Measurements from ENCODE around the gene SNRNP70.
"Not testable (repeated sequence)": the region's sequence is repeated elsewhere in the genome, so short reads cannot be mapped to it uniquely, and the experiment has no call there.

The SNRNP70 gene

GRCh38 chr19:49085020-49085867 lies at the start of gene SNRNP70:
TSS of gene SNRNP70 (plus strand) at chr19:49085451. CDS start at chr19:49086415, 964 bp downstream.
- TF ChIP-seq, protein P1, sequence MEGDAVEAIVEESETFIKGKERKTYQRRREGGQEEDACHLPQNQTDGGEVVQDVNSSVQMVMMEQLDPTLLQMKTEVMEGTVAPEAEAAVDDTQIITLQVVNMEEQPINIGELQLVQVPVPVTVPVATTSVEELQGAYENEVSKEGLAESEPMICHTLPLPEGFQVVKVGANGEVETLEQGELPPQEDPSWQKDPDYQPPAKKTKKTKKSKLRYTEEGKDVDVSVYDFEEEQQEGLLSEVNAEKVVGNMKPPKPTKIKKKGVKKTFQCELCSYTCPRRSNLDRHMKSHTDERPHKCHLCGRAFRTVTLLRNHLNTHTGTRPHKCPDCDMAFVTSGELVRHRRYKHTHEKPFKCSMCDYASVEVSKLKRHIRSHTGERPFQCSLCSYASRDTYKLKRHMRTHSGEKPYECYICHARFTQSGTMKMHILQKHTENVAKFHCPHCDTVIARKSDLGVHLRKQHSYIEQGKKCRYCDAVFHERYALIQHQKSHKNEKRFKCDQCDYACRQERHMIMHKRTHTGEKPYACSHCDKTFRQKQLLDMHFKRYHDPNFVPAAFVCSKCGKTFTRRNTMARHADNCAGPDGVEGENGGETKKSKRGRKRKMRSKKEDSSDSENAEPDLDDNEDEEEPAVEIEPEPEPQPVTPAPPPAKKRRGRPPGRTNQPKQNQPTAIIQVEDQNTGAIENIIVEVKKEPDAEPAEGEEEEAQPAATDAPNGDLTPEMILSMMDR (IDR thresholded peaks at IDR 0.05; ENCODE audit: insufficient read depth, low read depth, low read length, missing control alignments) = no peak
- peak within 1 kb of the TSS; percentile 86 for H3K4me3 ChIP-seq (ENCODE audit: low read length)
- peak; percentile 100 for DNase-seq (ENCODE audit: low read depth)

DNA sequence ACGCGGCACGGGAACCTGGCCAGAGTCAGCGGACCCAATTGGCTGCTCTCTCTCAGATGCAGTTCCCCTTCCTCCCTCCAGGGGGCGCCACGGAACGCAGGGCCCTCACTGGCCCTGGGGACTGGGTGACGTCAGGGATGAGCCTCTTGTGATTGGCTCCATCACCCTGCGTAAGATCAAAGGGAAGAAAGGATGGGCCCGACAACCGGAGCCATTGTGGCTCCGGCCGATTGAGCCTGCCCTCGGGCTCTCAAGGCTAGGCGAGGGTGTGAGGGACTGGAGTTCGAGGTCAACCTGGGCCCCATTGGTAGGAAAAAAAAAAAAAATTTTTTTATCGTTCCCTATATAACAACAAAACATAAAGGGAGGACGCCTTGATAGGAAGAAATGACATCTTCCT lies 48.4 kb upstream of the SNRNP70 start, which contains the start of gene CGB1:
Gene CGB1, minus strand, starts transcription at position 81 of the 400 bp plus-strand sequence. CDS start 184 bp downstream, outside the sequence.
- not testable (repeated sequence) for DNase-seq (ENCODE audit: low read depth)

GRCh38 chr19:49038111-49038510 lies 47.1 kb upstream of the SNRNP70 start:
- H3K4me3 ChIP-seq (ENCODE audit: low read length); DNase-seq (ENCODE audit: low read depth): not testable (repeated sequence)

More for the DNA sequence above, 48.4 kb upstream of the SNRNP70 start, which contains the start of gene CGB1:
- TF ChIP-seq, protein P1 (IDR thresholded peaks at IDR 0.05; ENCODE audit: insufficient read depth, low read depth, low read length, missing control alignments) = peak; percentile 53
- not testable (repeated sequence) for H3K4me3 ChIP-seq (ENCODE audit: low read length)

DNA sequence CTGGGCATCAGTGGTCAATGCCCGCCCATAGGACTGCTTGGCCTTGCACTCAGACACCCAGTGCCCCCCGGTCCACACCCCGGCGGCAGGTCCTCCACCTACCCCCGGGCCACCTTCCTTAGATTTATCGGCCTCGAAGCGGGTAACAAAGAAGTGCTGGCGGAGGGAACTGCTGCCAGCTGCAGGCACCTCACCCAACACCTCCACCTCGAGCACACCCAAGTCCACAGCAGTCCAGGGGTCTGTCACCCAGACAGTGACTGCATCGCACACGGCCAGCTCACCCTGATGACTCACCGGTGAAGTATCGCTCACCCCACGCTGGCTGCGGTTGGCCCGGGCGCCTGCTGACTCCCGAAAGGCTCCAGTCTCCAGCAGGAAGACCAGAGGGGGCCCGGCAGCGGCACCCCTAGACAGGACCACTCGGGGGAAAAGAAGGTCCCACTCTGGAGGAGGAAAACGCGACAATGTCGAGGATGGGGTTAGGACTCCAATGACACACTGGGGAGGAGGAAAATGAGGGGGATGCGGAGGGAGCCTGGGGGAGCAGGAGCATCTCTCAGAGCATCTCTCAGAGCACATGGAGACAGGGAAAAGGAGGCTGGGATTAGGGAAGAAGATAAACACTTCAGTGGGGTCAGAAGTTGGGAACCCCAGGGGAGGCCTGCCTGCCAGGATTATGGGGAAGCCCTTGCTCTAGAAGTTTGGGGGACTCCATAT lies 46.5 kb upstream of the SNRNP70 start:
- DNase-seq (ENCODE audit: low read depth) = peak; percentile 75
- not testable (repeated sequence) for H3K4me3 ChIP-seq (ENCODE audit: low read length)

DNA sequence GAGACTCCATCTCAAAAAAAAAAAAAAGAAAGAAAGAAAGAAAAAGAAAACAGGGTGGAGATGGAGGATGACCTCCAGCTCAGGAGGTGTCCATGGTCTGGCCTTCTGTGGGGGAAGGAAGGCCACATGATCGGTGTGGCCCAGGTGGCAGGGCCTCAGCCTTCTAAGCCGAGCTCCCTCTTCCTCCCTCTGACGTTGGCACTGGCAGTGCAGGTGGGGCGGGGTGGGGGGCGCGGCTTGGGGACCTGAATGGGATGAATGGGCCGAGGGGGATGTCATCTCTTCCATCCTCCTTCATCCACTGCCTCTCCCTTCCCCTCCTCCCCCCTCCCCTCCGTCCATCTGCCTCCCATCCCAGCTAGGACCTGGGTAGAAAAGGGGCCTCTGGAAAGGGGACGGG lies 45.5 kb upstream of the SNRNP70 start:
- not testable (repeated sequence) for DNase-seq (ENCODE audit: low read depth)

GRCh38 chr19:49042177-49042576 lies 43.1 kb upstream of the SNRNP70 start:
- TF ChIP-seq, protein P1 (IDR thresholded peaks at IDR 0.05; ENCODE audit: insufficient read depth, low read depth, low read length, missing control alignments) = no peak
- peak; percentile 69 for DNase-seq (ENCODE audit: low read depth)

More for the DNA sequence above, 45.5 kb upstream of the SNRNP70 start:
- not testable (repeated sequence) for H3K4me3 ChIP-seq (ENCODE audit: low read length)

GRCh38 chr19:49042666-49043065 lies 42.6 kb upstream of the SNRNP70 start:
- DNase-seq (ENCODE audit: low read depth); H3K4me3 ChIP-seq (ENCODE audit: low read length): not testable (repeated sequence)

More at GRCh38 chr19:49042177-49042576, 43.1 kb upstream of the SNRNP70 start:
- H3K4me3 ChIP-seq (ENCODE audit: low read length) = no peak overlapping the region

DNA sequence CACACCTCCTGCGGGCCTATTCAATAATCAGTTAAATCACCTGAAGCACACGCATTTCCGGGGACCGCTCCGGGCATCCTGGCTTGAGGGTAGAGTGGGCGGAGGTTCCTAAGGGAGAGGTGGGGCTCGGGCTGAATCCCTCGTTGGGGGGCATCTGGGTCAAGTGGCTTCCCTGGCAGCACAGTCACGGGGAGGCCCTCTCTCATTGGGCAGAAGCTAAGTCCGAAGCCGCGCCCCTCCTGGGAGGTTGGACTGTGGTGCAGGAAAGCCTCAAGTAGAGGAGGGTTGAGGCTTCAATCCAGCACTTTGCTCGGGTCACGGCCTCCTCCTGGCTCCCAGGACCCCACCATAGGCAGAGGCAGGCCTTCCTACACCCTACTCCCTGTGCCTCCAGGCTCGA lies 41.7 kb upstream of the SNRNP70 start, which contains the start of gene CGB5:
Gene CGB5, plus strand, starts transcription at position 301 of the 400 bp plus-strand sequence. CDS start 362 bp downstream, outside the sequence.
- not testable (repeated sequence) for DNase-seq (ENCODE audit: low read depth); H3K4me3 ChIP-seq (ENCODE audit: low read length)

- not testable (repeated sequence) for DNase-seq (ENCODE audit: low read depth); H3K4me3 ChIP-seq (ENCODE audit: low read length)
These were observed 36.2 kb upstream of the SNRNP70 start, which contains the start of gene CGB8 for GRCh38 chr19:49049011-49049410. TSS of gene CGB8 (minus strand) at chr19:49049111. CDS start at chr19:49048739, 372 bp downstream.

GRCh38 chr19:49049834-49050233 lies 35.4 kb upstream of the SNRNP70 start:
- not testable (repeated sequence) for H3K4me3 ChIP-seq (ENCODE audit: low read length); DNase-seq (ENCODE audit: low read depth)

DNA sequence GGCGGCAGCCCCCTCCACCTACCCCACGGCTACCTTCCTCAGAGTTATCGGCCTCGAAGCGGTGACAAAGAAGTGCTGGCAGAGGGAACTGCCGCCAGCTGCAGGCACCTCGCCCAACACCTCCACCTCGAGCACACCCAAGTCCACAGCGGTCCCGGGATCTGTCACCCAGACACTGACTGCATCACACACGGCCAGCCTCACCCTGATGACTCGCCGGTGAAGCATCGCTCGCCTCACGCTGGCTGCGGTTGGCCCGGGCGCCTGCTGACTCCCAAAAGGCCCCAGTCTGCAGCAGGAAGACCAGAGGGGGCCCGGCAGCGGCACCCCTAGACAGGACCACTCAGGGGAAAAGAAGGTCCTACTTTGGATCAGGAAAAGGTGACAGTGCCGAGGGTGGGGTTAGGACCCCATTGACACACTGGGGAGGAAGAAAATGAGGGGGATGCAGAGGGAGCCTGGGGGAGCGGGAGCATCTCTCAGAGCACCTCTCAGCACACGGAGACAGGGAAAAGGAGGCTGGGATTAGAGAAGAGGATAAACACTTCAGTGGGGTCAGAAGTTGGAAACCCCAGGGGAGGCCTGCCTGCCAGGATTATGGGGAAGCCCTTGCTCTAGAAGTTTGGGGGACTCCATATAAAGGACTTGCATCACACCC lies 34.7 kb upstream of the SNRNP70 start:
- H3K4me3 ChIP-seq (ENCODE audit: low read length) = not testable (repeated sequence)
- DNase-seq (ENCODE audit: low read depth) = peak; percentile 94

Data from epithelial cell of esophagus (primary cell).